K562 (cell line): Measurements from ENCODE around the gene SCNN1B. TPM values are rescaled to one million over a fixed set of nuclear protein-coding genes. Genes with fewer than 3 reads are reported as not detected.
A peak's percentile ranks its signal among the peaks of the same experiment; 100 is the strongest.

Experiments
- ARID2 ChIP-seq: fragments of 450-650 bp; IDR thresholded peaks from 2 replicates; pipeline ENCODE4 v1.6.1; 2017; ENCODE audit warnings: antibody characterized with exemption, mild to moderate bottlenecking
- CREB5 ChIP-seq: fragments of 250-450 bp; sonication (Bioruptor Pico); IDR thresholded peaks from 2 replicates; pipeline ENCODE4 v1.5.0; 2020; ENCODE audit warnings: mild to moderate bottlenecking
- ELK3 ChIP-seq: fragments of 450-650 bp; formaldehyde crosslinking; IDR thresholded peaks from 2 replicates; pipeline ENCODE4 v1.4.0; 2020; ENCODE audit warnings: mild to moderate bottlenecking
- ETV5 ChIP-seq: sonication (generic); formaldehyde crosslinking; IDR thresholded peaks from 2 replicates; pipeline ENCODE4 v1.4.0; 2020; ENCODE audit warnings: low read depth, mild to moderate bottlenecking, missing genetic modification reagents
- HBP1 ChIP-seq: fragments of 450-650 bp; formaldehyde crosslinking; IDR thresholded peaks from 2 replicates; pipeline ENCODE4 v1.4.0; 2022; ENCODE audit warnings: missing genetic modification characterization
- NFE2 ChIP-seq: IDR thresholded peaks from 2 replicates; pipeline ENCODE4 v1.6.1; 2014; ENCODE audit warnings: antibody characterized with exemption, low read depth
- NKRF ChIP-seq: fragments of 450-650 bp; IDR thresholded peaks from 2 replicates; pipeline ENCODE4 v1.6.1; 2016; ENCODE audit warnings: borderline replicate concordance
- PBX2 ChIP-seq, 2 experiments: IDR thresholded peaks in 1 of 2; conservative IDR thresholded peaks in 1 of 2; 2 replicates each; pipeline ENCODE4 v1.6.1; 2016; ENCODE audit warnings: low read depth in 2 of 2, mild to moderate bottlenecking in 1 of 2, missing compliant biosample characterization in 1 of 2, missing genetic modification characterization in 1 of 2, moderate library complexity in 1 of 2
- RAD51 ChIP-seq: fragments of 450-650 bp; IDR thresholded peaks from 2 replicates; pipeline ENCODE4 v1.7.1; 2016; ENCODE audit warnings: low read depth, mild to moderate bottlenecking, borderline replicate concordance
- TCF15 ChIP-seq: fragments of 250-450 bp; sonication (Bioruptor Pico); IDR thresholded peaks from 2 replicates; pipeline ENCODE4 v1.8.0; 2022; ENCODE audit warnings: moderate library complexity, mild to moderate bottlenecking, inconsistent platforms
- THRAP3 ChIP-seq: fragments of 450-650 bp; IDR thresholded peaks from 2 replicates; pipeline ENCODE4 v1.6.1; 2016; ENCODE audit warnings: mild to moderate bottlenecking, inconsistent platforms, borderline replicate concordance
- ZNF584 ChIP-seq: fragments of 200-800 bp; sonication (Bioruptor generic); IDR thresholded peaks from 2 replicates; pipeline ENCODE4 v1.6.1; 2016; ENCODE audit warnings: low read depth, mild to moderate bottlenecking, missing genetic modification characterization, missing compliant biosample characterization
- ZNF655 ChIP-seq: fragments of 250-450 bp; sonication (Bioruptor Pico); IDR thresholded peaks from 2 replicates; pipeline ENCODE4 v1.5.0; 2021
- polyA plus RNA-seq, 8 experiments: library from polyadenylated mRNA; depleted of rRNA in 4 of 8; stranded (reverse) in 5 of 8; unstranded in 3 of 8; fragments of >200 nt; fragmentation: Nextera tagmentation in 2 of 8; fragmentation: Illumina TruSeq in 1 of 8; extraction: Ambion mirVana in 2 of 8; extraction: Trizol in 1 of 8; gene quantifications; 2 replicates each; pipeline versions ENCODE4 v1.2.1 to v1.2.3, GENCODE V29; 2011 to 2014; ENCODE audit warnings: inconsistent platforms in 1 of 8, missing spikeins in 1 of 8
- total RNA-seq, 7 experiments: library from RNA; depleted of rRNA in 6 of 7; stranded (reverse); fragments of >200 nt in 6 of 7; fragmentation: Illumina TruSeq in 2 of 7; extraction: Trizol in 2 of 7; gene quantifications; 2 replicates each; pipeline versions ENCODE4 v1.2.1 to v1.2.3, GENCODE V29; 2011 to 2021; ENCODE audit warnings: low replicate concordance in 1 of 7

The SCNN1B gene
- total and polyA plus RNA-seq, 9 of the 15 experiments (the other 6 are each of a cell fraction or from before 2014, with no cell fraction given): not detected

- no peak for TF ChIP-seq CREB5 (CRISPR knock-in tag)
- TF ChIP-seq THRAP3: no peak
- no peak for TF ChIP-seq NKRF
- no peak for TF ChIP-seq ZNF655
- no peak for TF ChIP-seq ARID2
- no peak for TF ChIP-seq ELK3 (CRISPR knock-in tag)
- TF ChIP-seq NFE2: peak; percentile 14; the same call in 1 of the 2 replicates
- no peak for TF ChIP-seq TCF15 (CRISPR knock-in tag)
- peak; percentile 67; the same call in 1 of the 2 replicates for TF ChIP-seq ZNF584 (CRISPR knock-in tag)
- TF ChIP-seq PBX2 (CRISPR knock-in tag; IDR thresholded peaks at IDR 0.05; ENCODE audit: low read depth): no peak
- no peak for TF ChIP-seq PBX2 (tag; conservative IDR thresholded peaks at IDR 0.05; ENCODE audit: low read depth)
- TF ChIP-seq RAD51: peak; percentile 51; the same call in 1 of the 2 replicates
- TF ChIP-seq HBP1 (CRISPR knock-in tag): no peak
- no peak for TF ChIP-seq ETV5
Measured at GRCh38 chr16:23354246-23354645, 52.1 kb downstream of the SCNN1B start (continued).
